ENCODE data around the gene PRIM1. TPM values are rescaled to one million over a fixed set of nuclear protein-coding genes. Genes with fewer than 3 reads are reported as not detected.
"Not testable (repeated sequence)": the region's sequence is repeated elsewhere in the genome, so short reads cannot be mapped to it uniquely, and the experiment has no call there.

Gene PRIM1
- total RNA-seq, 3 donors from 2014 or later: 56.0 to 68.2 (median 60.1) TPM

GRCh38 chr12:56773113-56773512, 21.0 kb upstream of the PRIM1 start:
- H3K9me3 Mint-ChIP-seq: no peaks in the 10 kb centered on the region
- no peaks in the 10 kb centered on the region for H3K27me3 Mint-ChIP-seq (ENCODE audit: low read depth)
- no peak for DNase-seq
- no peaks in the 10 kb centered on the region for H3K36me3 Mint-ChIP-seq (ENCODE audit: insufficient read depth)
- no peaks in the 10 kb centered on the region for H3K4me1 Mint-ChIP-seq (ENCODE audit: low read depth)
- H3K4me3 Mint-ChIP-seq: no peak overlapping the region
- no peak for ATAC-seq

- H3K36me3 Mint-ChIP-seq (ENCODE audit: insufficient read depth): no peaks in the 10 kb centered on the region
- H3K9me3 Mint-ChIP-seq: no peaks in the 10 kb centered on the region
- DNase-seq: no peak
- no peak for ATAC-seq
- no peaks in the 10 kb centered on the region for H3K27me3 Mint-ChIP-seq (ENCODE audit: low read depth)
- no peaks in the 10 kb centered on the region for H3K4me1 Mint-ChIP-seq (ENCODE audit: low read depth)
- no peak overlapping the region for H3K4me3 Mint-ChIP-seq
Measured at GRCh38 chr12:56772625-56773024, 20.5 kb upstream of the PRIM1 start.

- Mint-ChIP-seq H3K36me3 (ENCODE audit: insufficient read depth) (no peaks in the 10 kb centered on the region), H3K27me3 (ENCODE audit: low read depth) (no peaks in the 10 kb centered on the region), H3K9me3 (no peaks in the 10 kb centered on the region), H3K4me3 (no peak overlapping the region), H3K4me1 (ENCODE audit: low read depth) (no peaks in the 10 kb centered on the region)
- ATAC-seq (no peak), DNase-seq (no peak)
Measured at GRCh38 chr12:56769868-56770267, 17.7 kb upstream of the PRIM1 start.

- no peaks in the 10 kb centered on the region for H3K36me3 Mint-ChIP-seq (ENCODE audit: insufficient read depth)
- no peak for ATAC-seq
- no peak for DNase-seq
- no peaks in the 10 kb centered on the region for H3K9me3 Mint-ChIP-seq
- H3K27me3 Mint-ChIP-seq (ENCODE audit: low read depth): no peaks in the 10 kb centered on the region
- H3K4me1 Mint-ChIP-seq (ENCODE audit: low read depth): no peaks in the 10 kb centered on the region
- H3K4me3 Mint-ChIP-seq: no peak overlapping the region
Measured at GRCh38 chr12:56768424-56768823, 16.3 kb upstream of the PRIM1 start.

- Mint-ChIP-seq H3K9me3 (no peaks in the 10 kb centered on the region), H3K27me3 (ENCODE audit: low read depth) (no peaks in the 10 kb centered on the region), H3K4me3 (no peak overlapping the region), H3K36me3 (ENCODE audit: insufficient read depth) (no peaks in the 10 kb centered on the region), H3K4me1 (ENCODE audit: low read depth) (no peaks in the 10 kb centered on the region)
- no peak for DNase-seq
- no peak for ATAC-seq
Measured at GRCh38 chr12:56766535-56766934, 14.4 kb upstream of the PRIM1 start.

- no peaks in the 10 kb centered on the region for H3K36me3 Mint-ChIP-seq (ENCODE audit: insufficient read depth)
- no peak for ATAC-seq
- peaks cover under 1% of the 10 kb centered on the region for H3K9me3 Mint-ChIP-seq
- DNase-seq: no peak
- H3K4me3 Mint-ChIP-seq: no peak overlapping the region
- H3K4me1 Mint-ChIP-seq (ENCODE audit: low read depth): no peaks in the 10 kb centered on the region
- H3K27me3 Mint-ChIP-seq (ENCODE audit: low read depth): peaks cover 5% of the 10 kb centered on the region
Measured at GRCh38 chr12:56763753-56764657, 11.9 kb upstream of the PRIM1 start.

GRCh38 chr12:56761812-56762211, 9.7 kb upstream of the PRIM1 start:
- peaks cover 5% of the 10 kb centered on the region for H3K9me3 Mint-ChIP-seq
- no peaks in the 10 kb centered on the region for H3K4me1 Mint-ChIP-seq (ENCODE audit: low read depth)
- H3K4me3 Mint-ChIP-seq: no peak overlapping the region
- no peak for ATAC-seq
- no peak for DNase-seq
- peaks cover 5% of the 10 kb centered on the region for H3K27me3 Mint-ChIP-seq (ENCODE audit: low read depth)
- no peaks in the 10 kb centered on the region for H3K36me3 Mint-ChIP-seq (ENCODE audit: insufficient read depth)

GRCh38 chr12:56760460-56760859, 8.3 kb upstream of the PRIM1 start:
- Mint-ChIP-seq H3K9me3 (peaks cover 5% of the 10 kb centered on the region), H3K36me3 (ENCODE audit: insufficient read depth) (no peaks in the 10 kb centered on the region), H3K27me3 (ENCODE audit: low read depth) (peaks cover 5% of the 10 kb centered on the region), H3K4me3 (no peak overlapping the region), H3K4me1 (ENCODE audit: low read depth) (no peaks in the 10 kb centered on the region)
- ATAC-seq (no peak), DNase-seq (no peak)

GRCh38 chr12:56759263-56759908, 7.3 kb upstream of the PRIM1 start:
- no peaks in the 10 kb centered on the region for H3K36me3 Mint-ChIP-seq (ENCODE audit: insufficient read depth)
- DNase-seq (no peak), ATAC-seq (no peak)
- H3K4me3 Mint-ChIP-seq: no peak overlapping the region
- H3K9me3 Mint-ChIP-seq: peaks cover 5% of the 10 kb centered on the region
- no peaks in the 10 kb centered on the region for H3K4me1 Mint-ChIP-seq (ENCODE audit: low read depth)
- peaks cover 5% of the 10 kb centered on the region for H3K27me3 Mint-ChIP-seq (ENCODE audit: low read depth)

- no peak for ATAC-seq
- H3K4me3 Mint-ChIP-seq: no peak overlapping the region
- peaks cover 5% of the 10 kb centered on the region for H3K9me3 Mint-ChIP-seq
- no peaks in the 10 kb centered on the region for H3K36me3 Mint-ChIP-seq (ENCODE audit: insufficient read depth)
- DNase-seq: no peak
- no peaks in the 10 kb centered on the region for H3K4me1 Mint-ChIP-seq (ENCODE audit: low read depth)
- H3K27me3 Mint-ChIP-seq (ENCODE audit: low read depth): peaks cover 5% of the 10 kb centered on the region
Measured at GRCh38 chr12:56758728-56759262, 6.7 kb upstream of the PRIM1 start.

- not testable (repeated sequence) for H3K4me1 Mint-ChIP-seq (ENCODE audit: low read depth); H3K4me3 Mint-ChIP-seq; H3K27me3 Mint-ChIP-seq (ENCODE audit: low read depth); ATAC-seq; H3K36me3 Mint-ChIP-seq (ENCODE audit: insufficient read depth); H3K9me3 Mint-ChIP-seq; DNase-seq
Measured at GRCh38 chr12:56757971-56758370, 5.8 kb upstream of the PRIM1 start.

- peaks cover 23% of the 10 kb centered on the region for H3K4me1 Mint-ChIP-seq (ENCODE audit: low read depth)
- no peak for ATAC-seq
- no peaks in the 10 kb centered on the region for H3K27me3 Mint-ChIP-seq (ENCODE audit: low read depth)
- DNase-seq: no peak
- no peak overlapping the region for H3K4me3 Mint-ChIP-seq
- no peaks in the 10 kb centered on the region for H3K9me3 Mint-ChIP-seq
- H3K36me3 Mint-ChIP-seq (ENCODE audit: insufficient read depth): peaks cover 11% of the 10 kb centered on the region
Measured at GRCh38 chr12:56753566-56753965, 1.4 kb upstream of the PRIM1 start.

GRCh38 chr12:56750596-56750995, 1.5 kb downstream of the PRIM1 start:
- not testable (repeated sequence) for ATAC-seq; DNase-seq; H3K27me3 Mint-ChIP-seq (ENCODE audit: low read depth); H3K9me3 Mint-ChIP-seq
- H3K4me3 Mint-ChIP-seq: peak overlapping the region; percentile 96
- H3K4me1 Mint-ChIP-seq (ENCODE audit: low read depth): peaks cover 27% of the 10 kb centered on the region
- peaks cover 23% of the 10 kb centered on the region for H3K36me3 Mint-ChIP-seq (ENCODE audit: insufficient read depth)

- Mint-ChIP-seq H3K4me1 (ENCODE audit: low read depth) (peaks cover 27% of the 10 kb centered on the region), H3K36me3 (ENCODE audit: insufficient read depth) (peaks cover 23% of the 10 kb centered on the region), H3K27me3 (ENCODE audit: low read depth) (no peaks in the 10 kb centered on the region), H3K9me3 (no peaks in the 10 kb centered on the region), H3K4me3 (peak overlapping the region; percentile 49)
- DNase-seq (no peak), ATAC-seq (no peak)
Measured at GRCh38 chr12:56749853-56750252, 2.3 kb downstream of the PRIM1 start.

- peaks cover 26% of the 10 kb centered on the region for H3K36me3 Mint-ChIP-seq (ENCODE audit: insufficient read depth)
- ATAC-seq (no peak), DNase-seq (no peak)
- H3K4me1 Mint-ChIP-seq (ENCODE audit: low read depth): peaks cover 27% of the 10 kb centered on the region
- no peaks in the 10 kb centered on the region for H3K27me3 Mint-ChIP-seq (ENCODE audit: low read depth)
- H3K9me3 Mint-ChIP-seq: no peaks in the 10 kb centered on the region
- H3K4me3 Mint-ChIP-seq: no peak overlapping the region
Measured at GRCh38 chr12:56749359-56749758, 2.8 kb downstream of the PRIM1 start.

All from activated T-cell treated with anti-CD3 and anti-CD28 coated beads, Interleukin-2, amount 50 U/mL, for 4 hours (primary cell).